ENCODE measurements around the gene SLC16A5.

- no peak for TF ChIP-seq EZH2phosphoT487 (IDR thresholded peaks at IDR 0.05; ENCODE audit: insufficient read depth, low read depth)
- TF ChIP-seq EZH2 (IDR thresholded peaks at IDR 0.05; ENCODE audit: insufficient read depth, poor library complexity, severe bottlenecking): no peak
Measured at GRCh38 chr17:75144816-75145512, 57.2 kb downstream of the SLC16A5 start.
